Adrenal gland (tissue), 5 donors: Measurements from ENCODE around the gene DTD2.

Experiments used
- POLR2A ChIP-seq, 2 donors: fragments of 450-650 bp; IDR thresholded peaks; one replicate each; pipeline ENCODE4 v1.6.1; 2017; ENCODE audit warnings: antibody characterized with exemption in 2 of 2, mild to moderate bottlenecking in 2 of 2, moderate library complexity in 1 of 2
- TF ChIP-seq, protein P1 (sequence below), 6 experiments: fragments of 450-650 bp in 4 of 6; fragments of 200-600 bp in 2 of 6; sonication (generic) in 1 of 6; IDR thresholded peaks; 1 replicate in 5 of 6; 2 replicates in 1 of 6; pipeline versions ENCODE4 v1.5.1 to v1.8.0; 2016 to 2021; ENCODE audit warnings: antibody characterized with exemption in 6 of 6, mild to moderate bottlenecking in 2 of 6, moderate library complexity in 1 of 6
- donor health status: DM: no; HTN: no; CAD: no.

DNA sequence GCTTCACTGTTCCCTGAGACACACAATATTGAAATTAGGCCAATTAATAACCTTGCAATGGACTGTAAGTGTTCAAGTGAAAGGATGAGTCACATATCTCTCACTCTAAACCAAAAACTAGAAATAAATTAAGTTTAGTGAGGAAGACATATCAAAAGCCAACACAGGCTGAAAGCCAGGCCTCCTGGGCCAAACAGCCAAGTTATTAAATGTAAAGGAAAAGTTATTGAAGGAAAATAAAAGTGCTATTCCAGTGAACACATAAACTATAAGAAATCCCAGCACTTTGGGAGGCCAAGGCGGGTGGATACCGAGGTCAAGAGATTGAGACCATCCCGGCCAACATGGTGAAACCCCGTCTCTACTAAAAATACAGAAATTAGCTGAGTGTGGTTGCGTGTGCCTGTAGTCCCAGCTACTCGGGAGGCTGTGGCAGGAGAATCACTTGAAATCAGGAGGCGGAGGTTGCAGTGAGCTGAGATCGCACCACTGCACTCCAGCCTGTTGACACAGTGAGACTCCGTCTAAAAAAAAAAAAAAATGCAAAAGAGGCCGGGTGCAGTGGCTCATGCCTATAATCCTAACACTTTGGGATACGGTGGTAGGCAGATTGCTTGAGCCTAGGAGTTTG, 26.6 kb downstream of the DTD2 start:
- TF ChIP-seq, protein P1, sequence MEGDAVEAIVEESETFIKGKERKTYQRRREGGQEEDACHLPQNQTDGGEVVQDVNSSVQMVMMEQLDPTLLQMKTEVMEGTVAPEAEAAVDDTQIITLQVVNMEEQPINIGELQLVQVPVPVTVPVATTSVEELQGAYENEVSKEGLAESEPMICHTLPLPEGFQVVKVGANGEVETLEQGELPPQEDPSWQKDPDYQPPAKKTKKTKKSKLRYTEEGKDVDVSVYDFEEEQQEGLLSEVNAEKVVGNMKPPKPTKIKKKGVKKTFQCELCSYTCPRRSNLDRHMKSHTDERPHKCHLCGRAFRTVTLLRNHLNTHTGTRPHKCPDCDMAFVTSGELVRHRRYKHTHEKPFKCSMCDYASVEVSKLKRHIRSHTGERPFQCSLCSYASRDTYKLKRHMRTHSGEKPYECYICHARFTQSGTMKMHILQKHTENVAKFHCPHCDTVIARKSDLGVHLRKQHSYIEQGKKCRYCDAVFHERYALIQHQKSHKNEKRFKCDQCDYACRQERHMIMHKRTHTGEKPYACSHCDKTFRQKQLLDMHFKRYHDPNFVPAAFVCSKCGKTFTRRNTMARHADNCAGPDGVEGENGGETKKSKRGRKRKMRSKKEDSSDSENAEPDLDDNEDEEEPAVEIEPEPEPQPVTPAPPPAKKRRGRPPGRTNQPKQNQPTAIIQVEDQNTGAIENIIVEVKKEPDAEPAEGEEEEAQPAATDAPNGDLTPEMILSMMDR (IDR thresholded peaks at IDR 0.05) = no peak
- no peak for TF ChIP-seq POLR2A (IDR thresholded peaks at IDR 0.05)
